ENCODE measurements around the gene IL16.

The IL16 gene

DNA sequence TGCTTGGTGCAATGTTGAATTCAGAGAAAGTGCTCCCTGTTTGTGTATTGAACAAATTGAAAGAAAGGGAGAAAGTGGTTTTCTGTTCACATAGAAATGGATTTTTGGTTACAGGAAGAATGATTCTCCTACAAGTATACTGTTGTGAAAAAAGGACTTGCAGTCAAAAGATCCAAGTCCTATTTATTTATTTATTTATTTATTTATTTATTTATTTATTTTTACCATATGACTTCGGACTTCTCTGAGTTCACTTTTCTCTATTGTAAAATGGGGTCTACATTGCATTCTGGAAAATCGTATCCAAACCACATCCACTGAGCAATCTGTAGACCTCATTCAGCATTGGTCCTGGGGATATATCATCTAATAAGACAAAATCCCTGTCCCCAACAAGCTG, 81.2 kb downstream of the IL16 start:
- peaks cover 4% of the 10 kb centered on the region; the same call in 1 of the 2 replicates for H3K9me3 ChIP-seq (ENCODE audit: insufficient read depth, low read length)
- no peaks in the 10 kb centered on the region for H3K79me2 ChIP-seq (ENCODE audit: insufficient read depth, low read length)
- no peak overlapping the region for H3K27ac ChIP-seq (ENCODE audit: low read depth, low read length)
- no peak overlapping the region for H3K9ac ChIP-seq (ENCODE audit: low read length)
- H4K20me1 ChIP-seq (ENCODE audit: low read depth, low read length), result no peaks in the 10 kb centered on the region
- no peak overlapping the region for H3K4me2 ChIP-seq (ENCODE audit: low read depth, low read length, poor library complexity, severe bottlenecking)
- H3F3A ChIP-seq (ENCODE audit: insufficient read depth), result no peaks in the 10 kb centered on the region
- no peak overlapping the region for H2AFZ ChIP-seq (ENCODE audit: low read depth, low read length, severe bottlenecking)
- no peaks in the 10 kb centered on the region for H3K27me3 ChIP-seq (ENCODE audit: low read length)
- no peak for TF ChIP-seq EZH2phosphoT487 (conservative IDR thresholded peaks at IDR 0.05; ENCODE audit: low read length)
- TF ChIP-seq, protein P1, sequence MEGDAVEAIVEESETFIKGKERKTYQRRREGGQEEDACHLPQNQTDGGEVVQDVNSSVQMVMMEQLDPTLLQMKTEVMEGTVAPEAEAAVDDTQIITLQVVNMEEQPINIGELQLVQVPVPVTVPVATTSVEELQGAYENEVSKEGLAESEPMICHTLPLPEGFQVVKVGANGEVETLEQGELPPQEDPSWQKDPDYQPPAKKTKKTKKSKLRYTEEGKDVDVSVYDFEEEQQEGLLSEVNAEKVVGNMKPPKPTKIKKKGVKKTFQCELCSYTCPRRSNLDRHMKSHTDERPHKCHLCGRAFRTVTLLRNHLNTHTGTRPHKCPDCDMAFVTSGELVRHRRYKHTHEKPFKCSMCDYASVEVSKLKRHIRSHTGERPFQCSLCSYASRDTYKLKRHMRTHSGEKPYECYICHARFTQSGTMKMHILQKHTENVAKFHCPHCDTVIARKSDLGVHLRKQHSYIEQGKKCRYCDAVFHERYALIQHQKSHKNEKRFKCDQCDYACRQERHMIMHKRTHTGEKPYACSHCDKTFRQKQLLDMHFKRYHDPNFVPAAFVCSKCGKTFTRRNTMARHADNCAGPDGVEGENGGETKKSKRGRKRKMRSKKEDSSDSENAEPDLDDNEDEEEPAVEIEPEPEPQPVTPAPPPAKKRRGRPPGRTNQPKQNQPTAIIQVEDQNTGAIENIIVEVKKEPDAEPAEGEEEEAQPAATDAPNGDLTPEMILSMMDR (IDR thresholded peaks at IDR 0.05; ENCODE audit: insufficient read depth, low read length, poor library complexity, severe bottlenecking), result no peak
- H3K9me2 ChIP-seq (replicated peaks; ENCODE audit: insufficient read depth, low read length), result no peaks in the 10 kb centered on the region
- H3K4me3 ChIP-seq (ENCODE audit: insufficient read depth, low read length, poor library complexity, severe bottlenecking), result no peak overlapping the region
- no peaks in the 10 kb centered on the region for H3K36me3 ChIP-seq (ENCODE audit: low read length)

DNA sequence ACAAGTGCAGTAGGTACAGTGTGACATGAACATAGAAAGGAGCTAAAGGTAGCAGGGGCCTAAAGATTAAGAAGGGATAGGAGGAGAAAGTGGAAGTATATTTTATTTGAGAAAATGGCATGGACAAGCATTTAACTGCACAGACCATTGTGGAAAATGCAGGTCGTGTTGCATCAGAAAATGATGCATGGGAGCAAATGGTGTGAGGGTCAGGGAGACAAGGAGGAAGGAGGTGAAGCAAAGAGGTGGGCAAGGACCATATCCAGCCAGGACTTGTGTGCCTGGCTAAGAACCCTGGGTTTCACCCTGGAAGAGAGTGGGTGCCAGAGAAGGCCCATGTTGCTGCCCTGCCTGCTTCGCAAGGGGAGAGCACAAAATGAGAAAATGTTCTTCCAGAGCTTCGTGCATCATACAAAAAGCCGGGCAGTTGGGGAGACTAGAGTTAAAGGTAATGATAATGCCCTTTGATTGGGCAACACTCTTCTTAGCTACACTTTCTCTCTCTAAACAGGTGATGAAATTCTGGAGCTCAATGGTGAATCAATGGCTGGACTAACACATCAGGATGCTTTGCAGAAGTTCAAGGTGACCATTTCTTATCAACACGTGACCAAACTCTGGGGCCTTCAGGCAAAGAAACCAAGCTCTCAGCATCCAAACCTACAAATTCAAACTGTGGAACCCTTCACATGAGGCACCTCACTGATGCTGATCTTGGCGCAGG, 81.8 kb downstream of the IL16 start:
- no peaks in the 10 kb centered on the region for H3F3A ChIP-seq (ENCODE audit: insufficient read depth)
- no peaks in the 10 kb centered on the region for H3K79me2 ChIP-seq (ENCODE audit: insufficient read depth, low read length)
- H3K9me2 ChIP-seq (replicated peaks; ENCODE audit: insufficient read depth, low read length), result no peaks in the 10 kb centered on the region
- H3K27me3 ChIP-seq (ENCODE audit: low read length), result no peaks in the 10 kb centered on the region
- no peaks in the 10 kb centered on the region for H4K20me1 ChIP-seq (ENCODE audit: low read depth, low read length)
- H3K27ac ChIP-seq (ENCODE audit: low read depth, low read length), result no peak overlapping the region
- peaks cover 4% of the 10 kb centered on the region; the same call in 1 of the 2 replicates for H3K9me3 ChIP-seq (ENCODE audit: insufficient read depth, low read length)
- no peak overlapping the region for H3K4me2 ChIP-seq (ENCODE audit: low read depth, low read length, poor library complexity, severe bottlenecking)
- no peak overlapping the region for H2AFZ ChIP-seq (ENCODE audit: low read depth, low read length, severe bottlenecking)
- H3K4me3 ChIP-seq (ENCODE audit: insufficient read depth, low read length, poor library complexity, severe bottlenecking), result no peak overlapping the region
- no peaks in the 10 kb centered on the region for H3K36me3 ChIP-seq (ENCODE audit: low read length)
- H3K9ac ChIP-seq (ENCODE audit: low read length), result no peak overlapping the region
- TF ChIP-seq EZH2phosphoT487 (conservative IDR thresholded peaks at IDR 0.05; ENCODE audit: low read length), result no peak
- TF ChIP-seq, protein P1 (IDR thresholded peaks at IDR 0.05; ENCODE audit: insufficient read depth, low read length, poor library complexity, severe bottlenecking), result no peak

DNA sequence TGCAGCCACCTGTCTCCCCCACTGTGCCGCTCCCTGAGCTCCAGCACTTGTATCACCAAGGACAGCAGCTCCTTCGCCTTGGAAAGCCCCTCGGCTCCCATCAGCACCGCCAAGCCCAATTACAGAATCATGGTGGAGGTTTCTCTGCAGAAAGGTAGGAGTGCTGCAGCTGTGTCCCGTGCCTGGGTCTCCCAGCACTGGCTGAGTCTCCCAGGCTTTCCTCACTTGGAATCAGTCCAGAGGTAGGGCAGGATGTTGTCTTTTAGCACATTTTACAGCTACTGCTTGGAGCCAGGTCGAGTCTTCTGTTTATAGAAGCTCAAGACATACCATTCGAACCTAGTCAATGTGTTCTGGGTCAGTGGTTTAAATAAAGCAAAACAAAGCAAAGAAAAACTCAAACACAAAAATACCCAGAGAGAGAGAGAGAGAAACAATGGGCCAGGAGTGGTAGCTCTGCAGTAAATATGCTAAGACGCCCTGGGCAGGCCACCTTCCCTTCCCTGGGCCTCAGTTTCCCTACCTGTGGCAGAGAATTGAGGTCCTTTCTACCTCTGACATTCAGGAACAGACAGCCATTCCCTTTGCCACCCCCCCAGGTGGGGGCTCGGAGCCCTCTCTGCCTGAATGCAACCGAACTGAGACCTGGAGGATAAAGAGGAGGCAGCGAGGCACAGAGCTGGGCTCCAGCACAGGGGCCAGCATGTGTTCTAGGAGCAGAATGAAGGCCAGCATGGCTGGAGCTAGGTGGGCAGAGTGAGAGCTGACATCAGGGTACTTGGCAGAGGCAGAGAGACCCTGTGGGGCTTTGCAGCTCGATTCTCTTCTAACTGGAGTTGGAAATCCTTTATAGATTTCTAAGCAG, 83.2 kb downstream of the IL16 start:
- H4K20me1 ChIP-seq (ENCODE audit: low read depth, low read length), result no peaks in the 10 kb centered on the region
- H3K36me3 ChIP-seq (ENCODE audit: low read length), result no peaks in the 10 kb centered on the region
- H3K4me3 ChIP-seq (ENCODE audit: insufficient read depth, low read length, poor library complexity, severe bottlenecking), result no peak overlapping the region
- H3F3A ChIP-seq (ENCODE audit: insufficient read depth), result no peaks in the 10 kb centered on the region
- TF ChIP-seq EZH2phosphoT487 (conservative IDR thresholded peaks at IDR 0.05; ENCODE audit: low read length), result no peak
- TF ChIP-seq, protein P1 (IDR thresholded peaks at IDR 0.05; ENCODE audit: insufficient read depth, low read length, poor library complexity, severe bottlenecking), result no peak
- no peak overlapping the region for H3K27ac ChIP-seq (ENCODE audit: low read depth, low read length)
- H3K4me2 ChIP-seq (ENCODE audit: low read depth, low read length, poor library complexity, severe bottlenecking), result no peak overlapping the region
- no peaks in the 10 kb centered on the region for H3K27me3 ChIP-seq (ENCODE audit: low read length)
- H3K9ac ChIP-seq (ENCODE audit: low read length), result no peak overlapping the region
- no peaks in the 10 kb centered on the region for H3K9me2 ChIP-seq (replicated peaks; ENCODE audit: insufficient read depth, low read length)
- peaks cover 4% of the 10 kb centered on the region; the same call in 1 of the 2 replicates for H3K9me3 ChIP-seq (ENCODE audit: insufficient read depth, low read length)
- H2AFZ ChIP-seq (ENCODE audit: low read depth, low read length, severe bottlenecking), result no peak overlapping the region
- H3K79me2 ChIP-seq (ENCODE audit: insufficient read depth, low read length), result no peaks in the 10 kb centered on the region

Data from SU-DHL-6 (cell line).